ENCODE data around the gene NCKAP5. TPM values are rescaled to one million over a fixed set of nuclear protein-coding genes. Genes with fewer than 3 reads are reported as not detected.

NCKAP5 gene
- total and polyA plus RNA-seq, 8 donors, result 4.0 to 22.1 (median 14.4) TPM

DNA sequence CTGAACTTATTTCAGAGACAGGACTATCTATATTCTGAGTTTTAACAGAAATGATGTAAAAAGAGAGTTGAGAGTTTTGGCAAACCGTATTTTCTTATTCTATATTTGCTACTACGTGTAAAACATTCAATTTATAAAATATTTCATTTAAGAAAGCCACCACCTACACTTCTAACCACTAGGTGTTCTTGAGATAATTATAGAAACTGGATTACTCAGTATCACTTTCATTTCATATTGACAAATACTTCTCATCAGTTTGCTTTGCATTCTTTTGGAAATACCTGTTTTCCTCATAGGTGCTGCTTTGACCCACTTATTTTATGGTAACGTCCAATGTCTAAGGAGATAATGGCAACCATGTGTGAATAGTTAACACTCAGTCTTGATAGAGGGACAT lies 794.9 kb downstream of the NCKAP5 start:
- no peak for TF ChIP-seq CTCF (IDR thresholded peaks at IDR 0.05)

GRCh38 chr2:132772340-132772739 lies 795.9 kb downstream of the NCKAP5 start:
- TF ChIP-seq CTCF (IDR thresholded peaks at IDR 0.05), result no peak
- Histone ChIP-seq H3K27me3 (no peaks in the 10 kb centered on the region), H3K36me3 (no peaks in the 10 kb centered on the region), H3K9me3 (no peaks in the 10 kb centered on the region), H3K4me3 (no peak overlapping the region), H3K4me1 (no peaks in the 10 kb centered on the region), H3K27ac (no peak overlapping the region)
- DNase-seq, result no peak
- no peak for ATAC-seq
- intact Hi-C loops (cut with DNase I), result no loop called here

More for the DNA sequence above, 794.9 kb downstream of the NCKAP5 start:
- H3K4me1 ChIP-seq, result no peaks in the 10 kb centered on the region
- no peaks in the 10 kb centered on the region for H3K9me3 ChIP-seq
- H3K27ac ChIP-seq, result no peak overlapping the region
- intact Hi-C loops (cut with DNase I), result no loop called here
- H3K4me3 ChIP-seq, result no peak overlapping the region
- ATAC-seq (no peak), DNase-seq (no peak)
- no peaks in the 10 kb centered on the region for H3K36me3 ChIP-seq
- no peaks in the 10 kb centered on the region for H3K27me3 ChIP-seq

GRCh38 chr2:132766573-132766972 lies 801.7 kb downstream of the NCKAP5 start:
- no peak for TF ChIP-seq CTCF (IDR thresholded peaks at IDR 0.05)
- intact Hi-C loops (cut with DNase I), result no loop called here
- ATAC-seq, result no peak
- DNase-seq, result no peak
- Histone ChIP-seq H3K27ac (no peak overlapping the region), H3K4me3 (no peak overlapping the region), H3K4me1 (no peaks in the 10 kb centered on the region), H3K36me3 (no peaks in the 10 kb centered on the region), H3K9me3 (no peaks in the 10 kb centered on the region), H3K27me3 (no peaks in the 10 kb centered on the region)

DNA sequence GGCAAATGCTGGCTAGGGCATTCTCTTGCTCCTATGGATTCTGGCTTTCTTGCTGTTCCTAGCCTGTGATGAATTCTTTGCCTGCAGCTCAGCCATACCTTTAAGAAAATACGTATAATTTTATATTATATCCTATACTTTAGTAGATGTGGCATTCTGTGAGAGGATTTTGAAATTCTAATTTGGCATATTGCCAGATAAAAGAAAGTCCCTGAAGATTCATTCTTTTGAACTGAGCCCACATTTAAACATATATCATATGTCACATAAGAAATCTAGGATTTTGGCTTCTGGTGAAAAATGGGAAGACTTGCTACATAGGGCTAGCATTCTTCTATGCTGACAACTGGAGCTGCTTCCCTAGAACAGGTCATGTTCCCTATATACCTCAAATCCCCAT lies 806.8 kb downstream of the NCKAP5 start:
- intact Hi-C loops (cut with DNase I), result no loop called here
- TF ChIP-seq CTCF (IDR thresholded peaks at IDR 0.05), result no peak
- Histone ChIP-seq H3K4me3 (no peak overlapping the region), H3K4me1 (no peaks in the 10 kb centered on the region), H3K36me3 (no peaks in the 10 kb centered on the region), H3K9me3 (peaks cover 0 to 13% of the 10 kb centered on the region in 2 donors), H3K27me3 (no peaks in the 10 kb centered on the region), H3K27ac (no peak overlapping the region)
- ATAC-seq (no peak), DNase-seq (no peak)

GRCh38 chr2:132760971-132761370 lies 807.3 kb downstream of the NCKAP5 start:
- Histone ChIP-seq H3K27ac (no peak overlapping the region), H3K9me3 (peaks cover 0 to 13% of the 10 kb centered on the region in 2 donors), H3K27me3 (no peaks in the 10 kb centered on the region), H3K36me3 (no peaks in the 10 kb centered on the region), H3K4me1 (no peaks in the 10 kb centered on the region), H3K4me3 (no peak overlapping the region)
- DNase-seq (no peak), ATAC-seq (no peak)
- no peak for TF ChIP-seq CTCF (IDR thresholded peaks at IDR 0.05)
- intact Hi-C loops (cut with DNase I), result no loop called here
